HFFc6 (cell line): ENCODE results near the gene PLAC9. TPM values are rescaled to one million over a fixed set of nuclear protein-coding genes. Genes with fewer than 3 reads are reported as not detected.

ENCODE experiments used
- DNase-seq: peaks from one replicate; pipeline ENCODE4 v3.0.0-alpha.2; 2018
- H3K27ac Mint-ChIP-seq: 2 replicates; pipeline ENCODE4 v1.8.0; 2020; ENCODE audit warnings: mild to moderate bottlenecking, mixed read lengths
- H3K27me3 Mint-ChIP-seq: 2 replicates; pipeline ENCODE4 v1.8.0; 2021; ENCODE audit warnings: mild to moderate bottlenecking, moderate library complexity, mixed read lengths; ENCODE audit not compliant: insufficient read depth
- H3K36me3 Mint-ChIP-seq: 2 replicates; pipeline ENCODE4 v1.8.0; 2021; ENCODE audit warnings: low read depth, mixed read lengths
- H3K4me1 Mint-ChIP-seq: 2 replicates; pipeline ENCODE4 v1.8.0; 2020; ENCODE audit warnings: low read depth, mixed read lengths
- H3K4me3 Mint-ChIP-seq: 2 replicates; pipeline ENCODE4 v1.8.0; 2020; ENCODE audit warnings: mild to moderate bottlenecking, moderate library complexity, mixed read lengths
- H3K9me3 Mint-ChIP-seq: 2 replicates; pipeline ENCODE4 v1.8.0; 2020; ENCODE audit warnings: mild to moderate bottlenecking, mixed read lengths
- CTCF ChIP-seq: fragments of 200-600 bp; sonication (generic); IDR thresholded peaks from 2 replicates; pipeline ENCODE4 v1.5.0; 2021; ENCODE audit warnings: antibody characterized with exemption, mild to moderate bottlenecking
- total RNA-seq, 6 experiments: library from RNA; stranded (reverse); fragmentation: NEBNext Ultra II Directional; extraction: Animal tissue kit (Norgen Biotek cat#: 25700); gene quantifications; 2 replicates in 1 of 6; 3 replicates in 5 of 6; pipeline ENCODE4 v1.2.3, GENCODE V29; 2021

Gene PLAC9
- total RNA-seq, 6 experiments from 2014 or later: 2.1 to 6.6 (median 6.2) TPM

- H3K4me3 Mint-ChIP-seq: no peak overlapping the region
Observed at GRCh38 chr10:80100861-80101695, 31.5 kb upstream of the PLAC9 start.

GRCh38 chr10:80104066-80104926 lies 28.2 kb upstream of the PLAC9 start:
- peak overlapping the region; percentile 67 for H3K27ac Mint-ChIP-seq
- H3K4me3 Mint-ChIP-seq: peak overlapping the region; percentile 69
- peak; percentile 91 for DNase-seq
- TF ChIP-seq CTCF: no peak
- H3K9me3 Mint-ChIP-seq: peaks cover 19% of the 10 kb centered on the region
- H3K27me3 Mint-ChIP-seq: no peaks in the 10 kb centered on the region
- H3K4me1 Mint-ChIP-seq: peaks cover 34% of the 10 kb centered on the region
- peaks cover 15% of the 10 kb centered on the region for H3K36me3 Mint-ChIP-seq

More at GRCh38 chr10:80100861-80101695, 31.5 kb upstream of the PLAC9 start:
- Mint-ChIP-seq H3K27ac (no peak overlapping the region), H3K4me1 (peaks cover 33% of the 10 kb centered on the region), H3K9me3 (no peaks in the 10 kb centered on the region), H3K36me3 (no peaks in the 10 kb centered on the region), H3K27me3 (peaks cover 7% of the 10 kb centered on the region)
- TF ChIP-seq CTCF: no peak
- DNase-seq: no peak

- no peak for TF ChIP-seq CTCF
- Mint-ChIP-seq H3K27ac (no peak overlapping the region), H3K27me3 (no peaks in the 10 kb centered on the region), H3K4me3 (no peak overlapping the region), H3K9me3 (peaks cover 24% of the 10 kb centered on the region), H3K36me3 (peaks cover 18% of the 10 kb centered on the region), H3K4me1 (peaks cover 39% of the 10 kb centered on the region)
- no peak for DNase-seq
Observed at GRCh38 chr10:80108576-80109239, 23.8 kb upstream of the PLAC9 start.

- no peak for DNase-seq
- H3K9me3 Mint-ChIP-seq: peaks cover 24% of the 10 kb centered on the region
- H3K4me1 Mint-ChIP-seq: peaks cover 16% of the 10 kb centered on the region
- H3K27me3 Mint-ChIP-seq: no peaks in the 10 kb centered on the region
- no peak for TF ChIP-seq CTCF
- no peak overlapping the region for H3K27ac Mint-ChIP-seq
- peaks cover 18% of the 10 kb centered on the region for H3K36me3 Mint-ChIP-seq
- H3K4me3 Mint-ChIP-seq: peak overlapping the region; percentile 84
Observed at GRCh38 chr10:80110986-80111385, 21.5 kb upstream of the PLAC9 start.

- no peaks in the 10 kb centered on the region for H3K9me3 Mint-ChIP-seq
- no peaks in the 10 kb centered on the region for H3K4me1 Mint-ChIP-seq
- no peak for TF ChIP-seq CTCF
- no peak for DNase-seq
- no peak overlapping the region for H3K27ac Mint-ChIP-seq
- H3K36me3 Mint-ChIP-seq: no peaks in the 10 kb centered on the region
- peaks cover 21% of the 10 kb centered on the region for H3K27me3 Mint-ChIP-seq
- H3K4me3 Mint-ChIP-seq: no peak overlapping the region
Observed at GRCh38 chr10:80118669-80119068, 13.9 kb upstream of the PLAC9 start.
